ENCODE results near the gene NEURL1B.

GRCh38 chr5:172690258-172691075, 49.4 kb downstream of the NEURL1B start:
- TF ChIP-seq POLR2AphosphoS5 (IDR thresholded peaks at IDR 0.05; ENCODE audit: low read depth, low read length) = no peak
- no peak for TF ChIP-seq POLR2A (IDR thresholded peaks at IDR 0.05; ENCODE audit: low read depth, low read length)
- no peak for TF ChIP-seq TAF1 (IDR thresholded peaks at IDR 0.05; ENCODE audit: borderline replicate concordance, low read depth, low read length)

Measured in GM12892 (cell line).